AG09309 (cell line): Measurements from ENCODE around the gene SLC25A24.

ENCODE experiments used
- DNase-seq: peaks from one replicate; pipeline ENCODE4 v3.0.0-alpha.2; 2010; ENCODE audit warnings: low read depth
- H3K4me3 ChIP-seq: 2 replicates; pipeline ENCODE4 v1.5.1; 2011; ENCODE audit warnings: mild to moderate bottlenecking, low read depth, low read length, moderate library complexity; ENCODE audit not compliant: control insufficient read depth
- CTCF ChIP-seq: IDR thresholded peaks from 2 replicates; pipeline ENCODE4 v1.5.1; 2011; ENCODE audit warnings: mild to moderate bottlenecking, low read depth, low read length, inconsistent platforms; ENCODE audit not compliant: insufficient read depth, control insufficient read depth; ENCODE audit errors: missing control alignments

Gene SLC25A24

DNA sequence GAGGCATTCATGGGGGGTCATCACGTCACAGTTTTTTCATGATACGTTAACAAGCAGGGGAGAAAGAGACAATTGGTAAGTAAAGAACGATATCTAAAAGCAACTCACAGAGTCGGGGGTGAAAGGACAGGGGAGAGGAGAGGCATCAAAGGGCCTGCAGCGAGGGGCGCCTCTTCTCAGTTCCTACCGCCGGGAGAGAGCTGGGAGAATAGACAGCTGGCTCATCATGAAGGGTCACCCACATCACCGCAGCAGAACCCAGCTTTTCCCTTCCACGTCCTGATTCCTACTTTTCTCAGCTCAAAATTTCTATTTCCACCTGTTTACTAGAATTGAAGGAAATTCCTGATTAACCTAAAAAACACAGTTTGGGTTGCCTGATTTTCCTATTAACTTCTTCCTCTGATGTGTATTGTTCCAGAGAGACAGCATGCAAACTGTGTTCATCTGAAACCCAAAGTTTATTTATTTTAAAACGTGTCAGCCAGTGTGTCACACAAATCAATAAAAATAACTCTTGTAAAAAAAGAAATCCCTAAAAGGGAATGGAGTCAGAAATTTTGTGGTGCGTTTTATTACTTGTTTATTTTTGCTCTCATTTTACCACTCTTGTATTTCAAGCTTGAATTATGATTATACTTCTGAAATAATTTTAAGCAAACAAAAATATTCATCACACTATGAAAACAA, 75.4 kb downstream of the SLC25A24 start:
- no peak overlapping the region for H3K4me3 ChIP-seq
- no peak for TF ChIP-seq CTCF
- DNase-seq, result no peak

DNA sequence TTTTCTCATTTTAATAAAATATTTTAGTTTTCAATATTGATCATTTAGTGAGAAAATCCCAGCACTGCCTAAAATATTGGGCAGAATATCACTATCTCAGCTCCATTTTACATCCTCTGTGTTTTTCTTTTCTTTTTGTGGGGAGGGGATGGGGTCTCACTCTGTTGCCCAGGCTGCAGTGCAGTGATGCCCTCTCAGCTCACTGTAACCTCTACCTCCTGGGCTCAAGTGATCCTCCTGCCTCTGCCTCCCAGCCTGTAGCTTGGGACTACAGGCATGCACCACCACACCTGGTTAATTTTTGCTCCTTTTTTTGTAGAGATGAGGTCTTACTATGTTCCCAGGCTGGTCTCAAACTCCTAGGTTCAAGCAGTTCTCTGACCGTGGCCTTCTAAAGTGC, 76.1 kb downstream of the SLC25A24 start:
- TF ChIP-seq CTCF, result no peak
- DNase-seq, result no peak
- no peak overlapping the region for H3K4me3 ChIP-seq

DNA sequence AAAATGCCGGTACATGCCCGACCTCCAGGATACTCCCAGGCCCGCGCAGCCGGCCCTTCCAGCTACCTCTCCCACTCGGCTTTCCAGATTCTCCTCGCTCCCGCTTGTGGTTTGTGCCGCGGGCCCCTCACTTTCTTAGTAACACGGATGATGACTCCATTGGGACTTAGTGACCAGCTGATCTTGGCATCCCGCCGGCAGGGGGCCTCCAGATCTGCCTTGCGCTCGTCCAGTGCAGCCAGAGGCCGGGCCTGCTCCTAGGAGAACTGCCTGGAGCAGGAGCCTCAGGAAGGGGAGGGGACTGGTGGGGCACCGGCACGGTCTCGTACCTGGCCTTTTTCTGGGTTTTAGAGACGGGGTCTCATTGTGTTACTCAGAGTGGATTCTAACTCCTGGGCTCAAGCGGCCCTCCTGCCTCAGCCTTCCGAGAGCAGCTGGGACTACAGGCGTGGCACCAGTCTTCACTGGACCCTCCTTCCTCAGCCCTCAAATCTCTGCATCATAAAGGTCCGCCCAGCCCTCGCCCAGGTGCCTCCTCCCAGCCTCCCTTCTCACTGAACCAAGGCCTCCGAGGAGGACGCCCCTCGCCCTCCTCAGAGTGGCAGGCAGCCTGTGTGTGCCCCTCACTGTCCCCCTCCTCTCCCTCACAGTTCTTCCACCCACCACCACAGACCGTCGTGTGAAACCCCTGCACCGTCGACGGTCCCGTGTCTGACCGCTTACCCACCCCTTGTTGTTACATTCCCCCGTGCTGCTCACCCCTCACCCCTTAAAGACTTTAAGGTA, 78.6 kb downstream of the SLC25A24 start:
- TF ChIP-seq CTCF, result no peak
- DNase-seq, result no peak

GRCh38 chr1:108120163-108120562, 80.0 kb downstream of the SLC25A24 start:
- no peak overlapping the region for H3K4me3 ChIP-seq
- no peak for TF ChIP-seq CTCF
- DNase-seq, result no peak

More for the DNA sequence above, 78.6 kb downstream of the SLC25A24 start:
- H3K4me3 ChIP-seq, result no peak overlapping the region

GRCh38 chr1:108119500-108119899, 80.6 kb downstream of the SLC25A24 start:
- no peak for TF ChIP-seq CTCF
- H3K4me3 ChIP-seq, result no peak overlapping the region
- DNase-seq, result no peak

DNA sequence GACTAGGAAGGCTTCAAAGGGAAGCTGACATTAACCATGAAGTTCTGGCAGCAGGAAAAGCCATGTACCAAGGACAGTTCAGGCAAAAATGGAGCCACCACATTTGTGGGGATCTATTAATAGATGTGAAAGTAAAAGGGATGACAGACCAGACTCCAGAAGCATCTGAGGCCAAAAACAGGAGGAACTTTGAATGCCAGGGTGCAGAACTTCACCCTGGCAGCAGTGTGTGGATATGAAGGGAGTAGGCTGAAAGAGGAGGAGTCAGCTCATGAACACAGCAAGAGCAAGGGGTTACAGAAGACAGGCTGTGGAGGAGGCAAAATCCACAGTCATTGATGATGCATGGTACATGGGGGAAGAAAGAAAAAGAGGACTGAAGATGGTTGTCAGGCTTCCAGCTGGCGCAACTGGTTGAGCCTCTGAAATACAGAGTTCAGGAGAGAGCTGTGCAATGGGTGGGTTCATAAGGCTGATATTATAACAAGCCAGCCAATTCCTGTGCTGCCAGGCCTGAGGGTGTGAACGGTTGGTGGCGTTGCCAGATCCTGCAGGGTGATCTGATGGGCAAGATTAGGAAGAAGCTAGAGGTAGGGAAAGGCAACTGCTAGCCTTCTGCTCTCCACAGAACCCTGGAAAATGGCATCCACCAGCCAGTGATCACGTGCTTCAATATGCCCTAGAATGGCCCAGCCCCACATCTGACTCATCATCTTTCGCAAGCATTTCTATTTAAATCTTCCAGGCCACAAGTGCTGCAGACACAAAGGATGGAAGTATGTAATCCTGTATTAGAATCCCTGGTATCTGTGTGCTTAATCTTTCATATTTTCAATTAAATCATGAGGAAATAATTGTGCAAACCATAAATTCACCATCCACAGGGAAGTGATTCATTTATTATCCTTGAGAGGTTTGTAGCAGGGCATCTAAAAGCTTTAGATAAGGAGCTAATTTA, 81.9 kb downstream of the SLC25A24 start:
- peak; percentile 59 for DNase-seq
- no peak for TF ChIP-seq CTCF
- no peak overlapping the region for H3K4me3 ChIP-seq
